WTC11 (cell line): ENCODE results near the gene SCFD1. TPM values are rescaled to one million over a fixed set of nuclear protein-coding genes. Genes with fewer than 3 reads are reported as not detected.

Experiments used
- ATAC-seq: fragments of 200-7000 bp; cut with Tn5 transposase; 2 replicates; pipeline ENCODE4 v1.10.0; 2021; ENCODE audit warnings: mild to moderate bottlenecking, moderate library complexity
- CTCF ChIA-PET: fragments of 300-600 bp; sonication (Branson Sonifier 250); formaldehyde crosslinking; loops from one replicate; lab custom pipeline; 2021; ENCODE audit warnings: antibody characterized with exemption; lab: Charles Lee
- POLR2A ChIA-PET: fragments of 350-600 bp; sonication (Branson Sonifier 250); formaldehyde crosslinking; loops from one replicate; lab custom pipeline; 2021; ENCODE audit warnings: antibody characterized with exemption; lab: Charles Lee
- DNase-seq: peaks from one replicate; pipeline ENCODE4 v3.0.0; 2021; ENCODE audit warnings: low spot score
- H3K27ac Mint-ChIP-seq: 2 replicates; pipeline ENCODE4 v1.8.0; 2021; ENCODE audit warnings: mixed read lengths
- H3K27me3 Mint-ChIP-seq: 2 replicates; pipeline ENCODE4 v1.8.0; 2021; ENCODE audit warnings: low read depth, mild to moderate bottlenecking, moderate library complexity, mixed read lengths
- H3K36me3 Mint-ChIP-seq: 2 replicates; pipeline ENCODE4 v1.8.0; 2021; ENCODE audit warnings: mixed read lengths
- H3K4me1 Mint-ChIP-seq: 2 replicates; pipeline ENCODE4 v1.8.0; 2022; ENCODE audit warnings: mixed read lengths
- H3K4me3 Mint-ChIP-seq: 2 replicates; pipeline ENCODE4 v1.8.0; 2021; ENCODE audit warnings: mild to moderate bottlenecking, moderate library complexity, mixed read lengths
- H3K9me3 Mint-ChIP-seq: 2 replicates; pipeline ENCODE4 v1.8.0; 2021; ENCODE audit warnings: mixed read lengths
- ATF1 ChIP-seq: sonication (generic); formaldehyde crosslinking; IDR thresholded peaks from 2 replicates; pipeline ENCODE4 v1.8.1; 2023; ENCODE audit warnings: mild to moderate bottlenecking, moderate library complexity, missing genetic modification reagents
- ELF4 ChIP-seq: sonication (generic); formaldehyde crosslinking; IDR thresholded peaks from 2 replicates; pipeline ENCODE4 v1.8.1; 2022; ENCODE audit warnings: low read depth, mild to moderate bottlenecking, moderate library complexity, missing genetic modification reagents
- FOXJ3 ChIP-seq: sonication (generic); formaldehyde crosslinking; IDR thresholded peaks from 2 replicates; pipeline ENCODE4 v1.9.0; 2021; ENCODE audit warnings: missing genetic modification reagents, mild to moderate bottlenecking, borderline replicate concordance
- JUN ChIP-seq: sonication (generic); formaldehyde crosslinking; IDR thresholded peaks from 2 replicates; pipeline ENCODE4 v1.8.0; 2023; ENCODE audit warnings: mild to moderate bottlenecking, missing genetic modification reagents
- MXD4 ChIP-seq: fragments of 250-450 bp; sonication (Bioruptor Pico); IDR thresholded peaks from 2 replicates; pipeline ENCODE4 v1.8.0; 2021; ENCODE audit warnings: mild to moderate bottlenecking, moderate library complexity, borderline replicate concordance
- NFATC4 ChIP-seq: fragments of 250-450 bp; sonication (Bioruptor Pico); IDR thresholded peaks from 2 replicates; pipeline ENCODE4 v1.9.0; 2021; ENCODE audit warnings: mild to moderate bottlenecking
- NFE2L1 ChIP-seq: sonication (generic); formaldehyde crosslinking; IDR thresholded peaks from 2 replicates; pipeline ENCODE4 v1.8.1; 2023; ENCODE audit warnings: missing genetic modification reagents
- NFYB ChIP-seq: sonication (generic); formaldehyde crosslinking; conservative IDR thresholded peaks from 2 replicates; pipeline ENCODE4 v1.8.0; 2022; ENCODE audit warnings: low read depth, missing genetic modification reagents
- NR2C2 ChIP-seq: sonication (generic); formaldehyde crosslinking; IDR thresholded peaks from 2 replicates; pipeline ENCODE4 v1.8.0; 2022; ENCODE audit warnings: mild to moderate bottlenecking, missing genetic modification reagents
- PREB ChIP-seq: sonication (generic); formaldehyde crosslinking; IDR thresholded peaks from 2 replicates; pipeline ENCODE4 v1.8.1; 2022; ENCODE audit warnings: mild to moderate bottlenecking, missing genetic modification reagents, moderate library complexity, borderline replicate concordance
- PRRX2 ChIP-seq: fragments of 250-450 bp; sonication (Bioruptor Pico); IDR thresholded peaks from 2 replicates; pipeline ENCODE4 v1.8.0; 2021; ENCODE audit warnings: mild to moderate bottlenecking
- SOX15 ChIP-seq: fragments of 250-450 bp; sonication (Bioruptor Pico); IDR thresholded peaks from 2 replicates; pipeline ENCODE4 v1.9.0; 2021; ENCODE audit warnings: mild to moderate bottlenecking
- USF1 ChIP-seq: sonication (generic); formaldehyde crosslinking; IDR thresholded peaks from 2 replicates; pipeline ENCODE4 v1.8.0; 2022; ENCODE audit warnings: mild to moderate bottlenecking, missing genetic modification reagents
- ZBTB21 ChIP-seq: sonication (generic); formaldehyde crosslinking; IDR thresholded peaks from 2 replicates; pipeline ENCODE4 v1.8.1; 2023; ENCODE audit warnings: mild to moderate bottlenecking, missing genetic modification reagents, borderline replicate concordance
- ZMAT4 ChIP-seq: fragments of 250-450 bp; sonication (Bioruptor Pico); IDR thresholded peaks from 2 replicates; pipeline ENCODE4 v1.9.0; 2021; ENCODE audit warnings: mild to moderate bottlenecking
- ZNF138 ChIP-seq: sonication (generic); formaldehyde crosslinking; conservative IDR thresholded peaks from 2 replicates; pipeline ENCODE4 v1.8.1; 2022; ENCODE audit warnings: mild to moderate bottlenecking, moderate library complexity, missing genetic modification reagents
- ZNF396 ChIP-seq: fragments of 250-450 bp; sonication (Bioruptor Pico); IDR thresholded peaks from 2 replicates; pipeline ENCODE4 v1.8.0; 2021; ENCODE audit warnings: mild to moderate bottlenecking, moderate library complexity, borderline replicate concordance
- total RNA-seq: library from RNA; stranded (reverse); gene quantifications from 3 replicates; pipeline ENCODE4 v1.2.3, GENCODE V29; 2021
- TF ChIP-seq, protein P1 (sequence below): fragments of 250-450 bp; sonication (Bioruptor Pico); IDR thresholded peaks from 2 replicates; pipeline ENCODE4 v1.9.0; 2021; ENCODE audit warnings: mild to moderate bottlenecking
- TF ChIP-seq, protein P2 (sequence below): sonication (generic); formaldehyde crosslinking; IDR thresholded peaks from 2 replicates; pipeline ENCODE4 v1.8.0; 2023; ENCODE audit warnings: mild to moderate bottlenecking, missing genetic modification reagents
- TF ChIP-seq, protein P3 (sequence below): sonication (generic); formaldehyde crosslinking; IDR thresholded peaks from 2 replicates; pipeline ENCODE4 v1.8.1; 2023; ENCODE audit warnings: mild to moderate bottlenecking, missing genetic modification reagents, moderate library complexity

SCFD1 gene
- total RNA-seq, 1 experiment from 2014 or later = 77.5 TPM

DNA sequence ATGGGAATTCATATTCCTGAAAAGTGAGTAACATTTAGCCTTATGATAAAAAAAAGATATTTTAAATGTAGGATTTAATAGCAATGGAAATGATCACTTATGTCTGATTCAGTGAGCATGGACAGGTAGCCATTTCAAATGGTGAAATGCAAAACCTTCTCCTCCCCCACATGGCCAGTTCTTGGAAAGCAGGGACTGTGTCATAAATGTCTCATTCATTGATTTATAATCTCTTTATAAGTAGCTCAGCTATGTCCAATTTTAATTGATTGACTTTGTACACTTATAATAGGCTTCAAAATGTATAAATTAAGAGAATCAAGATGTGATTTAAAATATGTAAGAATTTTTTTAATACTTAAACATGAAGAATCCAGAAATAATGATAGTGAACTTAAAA is 24.6 kb upstream of the SCFD1 start:
- DNase-seq (no peak), ATAC-seq (no peak)
- TF ChIP-seq, protein P1, sequence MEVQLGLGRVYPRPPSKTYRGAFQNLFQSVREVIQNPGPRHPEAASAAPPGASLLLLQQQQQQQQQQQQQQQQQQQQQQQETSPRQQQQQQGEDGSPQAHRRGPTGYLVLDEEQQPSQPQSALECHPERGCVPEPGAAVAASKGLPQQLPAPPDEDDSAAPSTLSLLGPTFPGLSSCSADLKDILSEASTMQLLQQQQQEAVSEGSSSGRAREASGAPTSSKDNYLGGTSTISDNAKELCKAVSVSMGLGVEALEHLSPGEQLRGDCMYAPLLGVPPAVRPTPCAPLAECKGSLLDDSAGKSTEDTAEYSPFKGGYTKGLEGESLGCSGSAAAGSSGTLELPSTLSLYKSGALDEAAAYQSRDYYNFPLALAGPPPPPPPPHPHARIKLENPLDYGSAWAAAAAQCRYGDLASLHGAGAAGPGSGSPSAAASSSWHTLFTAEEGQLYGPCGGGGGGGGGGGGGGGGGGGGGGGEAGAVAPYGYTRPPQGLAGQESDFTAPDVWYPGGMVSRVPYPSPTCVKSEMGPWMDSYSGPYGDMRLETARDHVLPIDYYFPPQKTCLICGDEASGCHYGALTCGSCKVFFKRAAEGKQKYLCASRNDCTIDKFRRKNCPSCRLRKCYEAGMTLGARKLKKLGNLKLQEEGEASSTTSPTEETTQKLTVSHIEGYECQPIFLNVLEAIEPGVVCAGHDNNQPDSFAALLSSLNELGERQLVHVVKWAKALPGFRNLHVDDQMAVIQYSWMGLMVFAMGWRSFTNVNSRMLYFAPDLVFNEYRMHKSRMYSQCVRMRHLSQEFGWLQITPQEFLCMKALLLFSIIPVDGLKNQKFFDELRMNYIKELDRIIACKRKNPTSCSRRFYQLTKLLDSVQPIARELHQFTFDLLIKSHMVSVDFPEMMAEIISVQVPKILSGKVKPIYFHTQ (CRISPR knock-in tag) = no peak
- TF ChIP-seq NFYB (CRISPR knock-in tag) (no peak), ELF4 (CRISPR knock-in tag) (no peak), JUN (CRISPR knock-in tag) (no peak), FOXJ3 (CRISPR knock-in tag) (no peak), NFATC4 (CRISPR knock-in tag) (no peak), ZNF396 (no peak), PRRX2 (CRISPR knock-in tag) (no peak)
- TF ChIP-seq, protein P2, sequence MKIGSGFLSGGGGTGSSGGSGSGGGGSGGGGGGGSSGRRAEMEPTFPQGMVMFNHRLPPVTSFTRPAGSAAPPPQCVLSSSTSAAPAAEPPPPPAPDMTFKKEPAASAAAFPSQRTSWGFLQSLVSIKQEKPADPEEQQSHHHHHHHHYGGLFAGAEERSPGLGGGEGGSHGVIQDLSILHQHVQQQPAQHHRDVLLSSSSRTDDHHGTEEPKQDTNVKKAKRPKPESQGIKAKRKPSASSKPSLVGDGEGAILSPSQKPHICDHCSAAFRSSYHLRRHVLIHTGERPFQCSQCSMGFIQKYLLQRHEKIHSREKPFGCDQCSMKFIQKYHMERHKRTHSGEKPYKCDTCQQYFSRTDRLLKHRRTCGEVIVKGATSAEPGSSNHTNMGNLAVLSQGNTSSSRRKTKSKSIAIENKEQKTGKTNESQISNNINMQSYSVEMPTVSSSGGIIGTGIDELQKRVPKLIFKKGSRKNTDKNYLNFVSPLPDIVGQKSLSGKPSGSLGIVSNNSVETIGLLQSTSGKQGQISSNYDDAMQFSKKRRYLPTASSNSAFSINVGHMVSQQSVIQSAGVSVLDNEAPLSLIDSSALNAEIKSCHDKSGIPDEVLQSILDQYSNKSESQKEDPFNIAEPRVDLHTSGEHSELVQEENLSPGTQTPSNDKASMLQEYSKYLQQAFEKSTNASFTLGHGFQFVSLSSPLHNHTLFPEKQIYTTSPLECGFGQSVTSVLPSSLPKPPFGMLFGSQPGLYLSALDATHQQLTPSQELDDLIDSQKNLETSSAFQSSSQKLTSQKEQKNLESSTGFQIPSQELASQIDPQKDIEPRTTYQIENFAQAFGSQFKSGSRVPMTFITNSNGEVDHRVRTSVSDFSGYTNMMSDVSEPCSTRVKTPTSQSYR (CRISPR knock-in tag) = no peak
- Mint-ChIP-seq H3K4me3 (no peak overlapping the region), H3K27ac (no peak overlapping the region), H3K36me3 (peaks cover 43% of the 10 kb centered on the region), H3K4me1 (no peaks in the 10 kb centered on the region), H3K9me3 (no peaks in the 10 kb centered on the region), H3K27me3 (no peaks in the 10 kb centered on the region)
- ChIA-PET CTCF (no interaction called here), POLR2A (no interaction called here)

- POLR2A ChIA-PET = no interaction called here
- ATAC-seq = no peak
- Mint-ChIP-seq H3K9me3 (no peaks in the 10 kb centered on the region), H3K36me3 (peaks cover 64% of the 10 kb centered on the region), H3K4me1 (no peaks in the 10 kb centered on the region), H3K27ac (no peak overlapping the region), H3K4me3 (no peak overlapping the region), H3K27me3 (no peaks in the 10 kb centered on the region)
- CTCF ChIA-PET = no interaction called here
- TF ChIP-seq PREB (CRISPR knock-in tag) = no peak
- no peak for TF ChIP-seq USF1
- no peak for TF ChIP-seq NFYB (CRISPR knock-in tag)
- TF ChIP-seq ZMAT4 (CRISPR knock-in tag) = no peak
- TF ChIP-seq SOX15 (CRISPR knock-in tag) = no peak
- TF ChIP-seq MXD4 = no peak
- TF ChIP-seq ATF1 (CRISPR knock-in tag) = no peak
- no peak for TF ChIP-seq ZNF396
- no peak for TF ChIP-seq ZBTB21
- TF ChIP-seq ZNF138 (CRISPR knock-in tag) = no peak
- no peak for TF ChIP-seq NFE2L1 (CRISPR knock-in tag)
- no peak for TF ChIP-seq NR2C2 (CRISPR knock-in tag)
- TF ChIP-seq, protein P3, sequence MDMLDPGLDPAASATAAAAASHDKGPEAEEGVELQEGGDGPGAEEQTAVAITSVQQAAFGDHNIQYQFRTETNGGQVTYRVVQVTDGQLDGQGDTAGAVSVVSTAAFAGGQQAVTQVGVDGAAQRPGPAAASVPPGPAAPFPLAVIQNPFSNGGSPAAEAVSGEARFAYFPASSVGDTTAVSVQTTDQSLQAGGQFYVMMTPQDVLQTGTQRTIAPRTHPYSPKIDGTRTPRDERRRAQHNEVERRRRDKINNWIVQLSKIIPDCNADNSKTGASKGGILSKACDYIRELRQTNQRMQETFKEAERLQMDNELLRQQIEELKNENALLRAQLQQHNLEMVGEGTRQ = no peak
- DNase-seq = no peak
Measured at GRCh38 chr14:30600922-30601918, 20.9 kb upstream of the SCFD1 start.
